Posterior vena cava (tissue), 2 donors: ENCODE results near the gene PMEL. TPM values are rescaled to one million over a fixed set of nuclear protein-coding genes. Genes with fewer than 3 reads are reported as not detected.
"Not testable (repeated sequence)": the region's sequence is repeated elsewhere in the genome, so short reads cannot be mapped to it uniquely, and the experiment has no call there.

Experiments
- DNase-seq: peaks from one replicate; pipeline ENCODE4 v3.0.0-alpha.2; 2020; ENCODE audit warnings: low spot score
- intact Hi-C, 2 donors: fragments of 100-400 bp; cut with DNase I; formaldehyde crosslinking; loops; one replicate each; pipeline versions ENCODE4 v1.14.1 to v1.14.2; 2022 to 2023
- long read RNA-seq, 2 donors: library from polyadenylated mRNA; unstranded; transcript quantifications; one replicate each; pipeline ENCODE4 v2.0.0, GENCODE V29; 2020 to 2021
- total RNA-seq, 2 donors: library from RNA; stranded (reverse); fragmentation: NEBNext Ultra II Directional; extraction: Animal tissue kit (Norgen Biotek cat#: 25700); gene quantifications; one replicate each; pipeline ENCODE4 v1.2.1, GENCODE V29; 2021
- donor health status: DM: yes; HTN: yes; CAD: no.
- donor health status: DM: yes; HTN: yes; CAD: no.

Gene PMEL
- 10 to 100 TPM in 1 of 2 donors, 1 to 10 TPM in 1; 5.0 to 26.1 TPM for total RNA-seq
- long read RNA-seq, donor 1, transcript PMEL-206 (11 exons, 2,757 nt): major isoform, 10 of 11 reads
- long read RNA-seq, donor 1, partial matches to known transcripts: 1 of 11 reads
- long read RNA-seq, donor 1, other reads (novel, unspliced or antisense): 0 of 11 reads
- long read RNA-seq, donor 2, transcript PMEL-206 (11 exons, 2,757 nt): major isoform, 5 of 7 reads
- long read RNA-seq, donor 2, partial matches to known transcripts: 0 of 7 reads
- long read RNA-seq, donor 2, other reads (novel, unspliced or antisense): 0 of 7 reads

DNA sequence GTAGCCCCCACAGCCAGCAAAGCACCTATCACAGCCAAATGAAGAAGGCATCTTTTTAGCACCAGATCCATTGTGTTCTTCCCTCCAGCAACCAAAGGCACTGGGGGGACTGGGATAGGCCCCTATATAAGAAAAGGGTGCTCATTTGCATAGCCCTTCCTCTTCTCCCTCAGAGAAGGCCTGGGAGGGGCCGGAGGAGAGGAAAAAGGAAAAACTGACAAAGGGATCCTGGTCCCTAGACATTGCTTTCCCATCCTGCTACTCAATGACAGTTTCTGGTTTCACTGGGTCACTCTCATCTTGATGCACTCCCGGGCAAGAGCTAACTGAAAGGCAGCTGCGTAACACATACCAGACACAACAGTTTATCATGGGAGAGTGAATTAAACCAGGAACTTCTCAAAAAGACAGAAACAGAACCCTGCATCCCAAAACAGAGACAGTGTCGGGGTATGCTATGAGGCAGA is at the start of gene PMEL:
PMEL (minus strand) TSS at position 102 of the 467 bp plus-strand sequence; CDS start at position 71, 31 bp downstream.
- DNase-seq: no peak
- intact Hi-C loops: loop anchor here in 1 of 2 donors (2.0 kb wide), 1 partner anchor 25 kb away; no protein-coding TSS in a partner anchor

DNA sequence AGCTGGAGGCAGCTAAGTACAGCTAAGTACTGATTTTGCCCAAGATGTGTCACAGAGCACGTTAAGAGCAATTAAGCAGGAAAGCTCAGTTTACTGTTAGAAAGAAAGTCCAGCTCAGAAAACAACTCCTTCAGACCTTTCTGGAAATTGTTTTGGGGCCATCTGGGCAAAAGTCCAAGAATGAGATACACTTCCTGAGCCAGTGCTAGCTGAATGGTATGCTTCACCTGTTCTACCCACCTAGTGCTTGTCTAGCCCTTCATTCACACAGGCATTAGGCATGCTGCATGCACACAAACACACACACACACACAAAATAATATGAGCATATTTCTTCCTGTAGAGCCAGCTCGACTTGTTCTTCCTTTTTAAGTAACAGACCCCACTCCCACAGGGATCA is 48.4 kb upstream of the PMEL start:
- intact Hi-C loops: no loop called here

DNA sequence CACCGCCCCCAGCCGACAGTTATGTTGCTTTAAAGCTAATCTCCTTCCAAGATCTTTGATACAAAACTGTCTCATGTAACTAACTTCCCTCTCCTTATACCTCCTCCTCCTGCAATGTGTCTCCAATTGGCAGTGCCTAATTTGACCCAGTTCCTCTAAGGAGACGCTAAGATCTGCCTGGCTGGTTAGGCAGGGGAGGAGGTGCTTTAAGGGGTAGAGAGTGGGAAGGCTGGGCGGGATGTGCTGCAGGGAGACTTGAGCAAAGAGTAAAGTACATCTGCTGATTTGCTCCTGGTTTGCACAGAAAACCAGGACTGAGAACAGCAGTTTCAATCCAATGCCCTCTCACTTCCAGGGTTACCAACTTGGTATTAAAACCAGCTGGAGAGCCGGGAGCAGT is 47.6 kb upstream of the PMEL start:
- intact Hi-C loops: no loop called here

More for the DNA sequence above, 48.4 kb upstream of the PMEL start:
- DNase-seq: no peak

GRCh38 chr12:56011509-56012090 is 45.8 kb upstream of the PMEL start:
- intact Hi-C loops: no loop called here
- no peak for DNase-seq

More for the DNA sequence above, 47.6 kb upstream of the PMEL start:
- DNase-seq: no peak

GRCh38 chr12:56010111-56010570 is 44.3 kb upstream of the PMEL start:
- intact Hi-C loops: no loop called here
- DNase-seq: no peak

DNA sequence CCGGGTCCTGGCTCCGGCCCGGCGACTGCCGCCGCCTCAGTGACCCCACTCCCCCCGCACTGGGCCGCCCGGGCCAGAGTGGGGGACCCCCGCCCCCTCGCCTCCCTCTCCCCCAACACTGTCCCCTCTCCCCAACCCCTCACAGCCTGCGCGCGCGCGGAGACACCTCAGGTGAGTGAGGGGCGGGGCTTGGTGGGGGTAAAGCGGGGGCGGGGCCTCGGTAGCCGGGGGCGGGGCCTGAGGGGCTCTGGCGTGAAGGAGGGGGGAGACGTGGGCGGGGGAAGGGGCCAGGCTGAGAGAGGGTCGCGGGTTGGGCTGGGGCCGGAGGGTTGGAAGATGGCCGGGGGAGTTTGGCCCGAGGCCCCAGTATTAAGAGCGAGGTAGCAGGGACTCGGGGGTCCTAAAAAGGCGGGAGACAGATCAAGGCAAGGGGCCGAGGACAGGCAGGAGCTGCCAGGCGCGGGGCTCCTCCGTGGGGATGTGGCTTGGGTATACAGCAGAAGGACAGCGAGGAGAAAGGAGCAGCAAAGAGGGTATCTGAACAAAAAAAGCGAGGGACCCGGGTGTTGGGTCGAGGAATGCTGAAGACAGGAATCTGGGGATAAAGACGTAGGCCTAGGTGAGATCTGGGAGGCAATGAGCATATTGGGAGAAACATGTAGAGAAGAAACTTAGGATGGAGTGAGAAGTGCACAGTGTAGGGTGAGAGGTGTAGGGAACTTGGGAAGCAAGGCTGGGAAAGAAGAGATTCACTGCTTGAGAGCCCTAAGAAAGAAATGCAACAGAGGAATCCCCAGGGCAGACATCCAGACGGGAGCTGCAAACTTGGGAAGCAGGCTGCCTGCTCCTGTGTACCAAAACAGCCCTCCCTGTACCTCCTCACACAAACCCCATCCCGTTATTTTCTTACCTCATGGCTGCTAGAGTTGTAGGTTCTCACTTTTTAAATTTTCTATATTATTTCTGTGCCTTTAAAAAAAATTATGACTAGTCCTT is 42.0 kb upstream of the PMEL start:
- DNase-seq: no peak
- intact Hi-C loops: no loop called here

GRCh38 chr12:56004211-56004610 is 38.4 kb upstream of the PMEL start:
- intact Hi-C loops: no loop called here
- no peak for DNase-seq

- intact Hi-C loops, DNase-seq: not testable (repeated sequence)
Observed at GRCh38 chr12:56003376-56003775, 37.5 kb upstream of the PMEL start.

- intact Hi-C loops: no loop called here
- DNase-seq: no peak
Observed at GRCh38 chr12:56001487-56002100, 35.8 kb upstream of the PMEL start.

GRCh38 chr12:55999999-56000540 is 34.2 kb upstream of the PMEL start:
- not testable (repeated sequence) for DNase-seq
- intact Hi-C loops: loop anchor here in 1 of 2 donors (5.0 kb wide), 1 partner anchor 37 kb away; no protein-coding TSS in a partner anchor

GRCh38 chr12:55999522-55999921 is 33.7 kb upstream of the PMEL start:
- intact Hi-C loops: loop anchor here in 1 of 2 donors (5.0 kb wide), 1 partner anchor 38 kb away; no protein-coding TSS in a partner anchor
- DNase-seq: not testable (repeated sequence)

- intact Hi-C loops: loop anchor here in 1 of 2 donors (5.0 kb wide), 1 partner anchor 40 kb away; no protein-coding TSS in a partner anchor
- no peak for DNase-seq
Observed at GRCh38 chr12:55997535-55997859, 31.7 kb upstream of the PMEL start.

DNA sequence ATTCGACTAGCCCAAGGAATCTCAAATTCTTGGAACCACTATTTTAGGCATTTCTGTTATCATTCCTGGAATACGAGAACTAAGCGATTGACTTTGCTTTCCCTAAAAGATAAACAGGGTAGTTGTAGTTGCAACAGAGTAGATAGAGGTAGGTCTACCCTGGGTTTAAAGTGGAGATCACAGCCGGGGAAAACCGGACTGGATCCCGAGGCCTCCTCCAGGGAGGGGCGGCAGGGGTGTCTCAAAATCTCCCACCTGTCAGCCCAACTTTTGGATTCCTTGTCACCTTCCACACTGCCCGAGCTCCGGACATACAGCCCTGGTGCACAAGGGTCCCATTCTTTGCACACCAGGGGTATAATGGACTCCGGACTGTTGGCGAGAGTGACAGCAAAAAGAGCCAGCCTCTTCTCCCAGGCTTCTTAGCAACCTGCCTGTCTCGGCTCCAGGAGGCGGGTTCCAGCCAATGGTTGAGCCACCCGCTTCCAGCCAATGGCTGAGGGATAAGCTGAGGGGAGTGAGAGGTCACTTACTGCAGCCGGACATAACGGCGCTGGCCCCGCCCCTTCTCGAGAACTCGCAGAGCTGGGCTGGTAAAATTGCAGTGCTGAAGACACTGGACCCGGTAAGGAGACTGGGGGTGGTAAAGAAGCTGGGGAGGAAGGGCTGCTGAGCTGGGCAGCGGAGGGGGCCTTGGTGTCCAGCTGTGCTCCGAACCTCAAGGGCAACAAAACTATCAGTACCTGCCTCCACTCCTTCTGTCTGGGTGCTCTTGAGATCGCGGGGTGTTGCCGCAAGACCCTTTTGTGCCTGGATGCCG is 31.1 kb upstream of the PMEL start, which contains the start of gene SUOX:
SUOX (plus strand) TSS at position 562 of the 820 bp plus-strand sequence. CDS start 4,946 bp downstream, outside the sequence.
- DNase-seq: peak; percentile 99
- intact Hi-C loops: loop anchor here in 1 of 2 donors (5.0 kb wide), 1 partner anchor 40 kb away; no protein-coding TSS in a partner anchor

DNA sequence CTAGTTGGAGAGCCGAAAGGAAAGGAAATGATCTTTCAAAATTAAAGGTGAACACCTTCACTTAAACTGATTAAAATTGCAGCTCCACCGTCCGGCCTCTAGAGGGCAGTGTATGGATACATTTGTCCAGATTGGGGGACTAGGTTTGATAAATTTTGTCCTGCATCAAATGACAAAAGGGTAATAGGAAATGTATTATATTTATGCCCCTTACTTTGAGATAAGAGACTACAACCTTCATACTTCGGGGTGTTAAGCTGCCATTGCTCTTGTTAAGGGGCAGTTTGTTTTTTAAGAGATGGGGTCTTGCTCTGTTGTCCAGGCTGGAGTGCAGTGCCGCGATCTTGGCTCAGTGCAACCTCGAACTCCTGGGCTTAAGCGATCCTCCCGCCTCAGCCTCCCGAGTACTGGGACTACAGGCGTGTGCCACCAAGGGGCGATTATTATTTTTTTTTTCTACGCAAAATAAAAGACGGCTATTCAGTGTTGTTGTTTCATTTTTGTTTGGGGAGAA is 30.4 kb upstream of the PMEL start:
- intact Hi-C loops: loop anchor here in 1 of 2 donors (5.0 kb wide), 1 partner anchor 41 kb away; no protein-coding TSS in a partner anchor
- no peak for DNase-seq

DNA sequence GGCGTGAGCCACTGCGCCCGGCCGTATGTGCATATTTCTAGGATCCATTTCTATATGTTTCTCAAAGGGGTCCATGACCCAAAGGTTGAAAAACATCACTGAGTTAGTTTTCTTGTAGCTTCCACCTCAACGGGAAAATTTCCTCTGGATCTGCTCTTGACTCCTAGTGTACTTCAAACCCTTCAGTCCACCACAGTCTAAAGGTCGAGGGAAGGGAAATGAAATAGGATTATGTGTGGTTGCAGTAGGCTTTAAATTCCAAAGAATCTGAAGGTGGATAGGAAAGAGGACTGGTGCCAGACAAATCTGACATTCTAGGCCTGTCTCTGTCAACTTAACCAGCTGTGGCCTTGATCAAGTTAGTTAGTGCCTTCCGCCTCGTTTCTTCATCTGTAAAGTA is 29.5 kb upstream of the PMEL start:
- intact Hi-C loops: loop anchor here (2.0 to 5.0 kb wide), 2 partner anchors 42 to 71 kb away; no protein-coding TSS in a partner anchor
- no peak for DNase-seq

GRCh38 chr12:55993230-55993853 is 27.5 kb upstream of the PMEL start:
- no peak for DNase-seq
- intact Hi-C loops: no loop called here

DNA sequence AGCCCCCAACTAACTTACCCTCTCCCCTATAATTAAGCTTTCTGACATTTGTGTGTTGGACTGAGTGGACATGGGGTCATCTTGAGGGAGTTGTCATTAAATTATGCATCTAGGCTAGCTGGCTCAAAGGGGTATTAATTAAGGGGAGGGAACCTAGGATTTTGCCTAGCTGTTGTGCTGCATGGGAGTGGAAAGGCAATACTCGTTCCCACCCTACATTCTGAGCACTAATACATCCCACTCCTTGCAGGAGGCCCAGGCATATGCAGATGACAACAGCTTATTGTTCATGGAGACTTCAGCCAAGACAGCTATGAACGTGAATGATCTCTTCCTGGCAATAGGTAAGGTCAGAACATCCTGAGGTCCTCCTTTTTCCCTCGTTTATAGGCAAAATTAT is 25.3 kb upstream of the PMEL start:
- no peak for DNase-seq
- intact Hi-C loops: no loop called here
